GM23338 (cell line): ENCODE data around the gene HES7.

Source experiments
- CREB1 ChIP-seq: fragments of 250-450 bp; sonication (Bioruptor Pico); IDR thresholded peaks from 2 replicates; pipeline ENCODE4 v1.5.0; 2020; ENCODE audit warnings: low read depth, mild to moderate bottlenecking, moderate library complexity
- ETS1 ChIP-seq: IDR thresholded peaks from 2 replicates; pipeline ENCODE4 v1.6.1; 2016; ENCODE audit warnings: antibody characterized with exemption
- EZH2 ChIP-seq: fragments of 200-600 bp; sonication (generic); IDR thresholded peaks from one replicate; pipeline ENCODE4 v1.8.0; 2017; ENCODE audit warnings: antibody characterized with exemption, mild to moderate bottlenecking, low read depth; ENCODE audit not compliant: unreplicated experiment
- EZH2phosphoT487 ChIP-seq: fragments of 200-600 bp; sonication (generic); IDR thresholded peaks from one replicate; pipeline ENCODE4 v1.8.1; 2018; ENCODE audit warnings: antibody characterized with exemption; ENCODE audit not compliant: unreplicated experiment
- JUNB ChIP-seq: IDR thresholded peaks from one replicate; pipeline ENCODE4 v1.6.1; 2016; ENCODE audit warnings: antibody characterized with exemption; ENCODE audit not compliant: unreplicated experiment
- NANOG ChIP-seq: IDR thresholded peaks from 2 replicates; pipeline ENCODE4 v1.6.1; 2016; ENCODE audit warnings: antibody characterized with exemption, borderline replicate concordance
- POLR2AphosphoS5 ChIP-seq: IDR thresholded peaks from 2 replicates; pipeline ENCODE4 v1.6.1; 2016; ENCODE audit warnings: antibody characterized with exemption, low read depth
- STAT1 ChIP-seq: IDR thresholded peaks from one replicate; pipeline ENCODE4 v1.6.1; 2016; ENCODE audit warnings: antibody characterized with exemption; ENCODE audit not compliant: unreplicated experiment
- ZNF114 ChIP-seq: fragments of 250-450 bp; sonication (Bioruptor Pico); IDR thresholded peaks from 2 replicates; pipeline ENCODE4 v1.5.0; 2020; ENCODE audit warnings: mild to moderate bottlenecking, moderate library complexity
- ZNF331 ChIP-seq: fragments of 250-450 bp; sonication (Bioruptor Pico); IDR thresholded peaks from 2 replicates; pipeline ENCODE4 v1.5.0; 2020; ENCODE audit warnings: low read depth, mild to moderate bottlenecking, moderate library complexity
- TF ChIP-seq, protein P1 (sequence below), 2 experiments: fragments of 200-600 bp in 1 of 2; sonication (generic) in 1 of 2; conservative IDR thresholded peaks; 2 replicates each; pipeline versions ENCODE4 v1.5.1 to v1.6.1; 2016 to 2017; ENCODE audit warnings: antibody characterized with exemption in 2 of 2, low read depth in 2 of 2, mild to moderate bottlenecking in 2 of 2, moderate library complexity in 1 of 2
- TF ChIP-seq, protein P2 (sequence below): IDR thresholded peaks from one replicate; pipeline ENCODE4 v1.6.1; 2018; ENCODE audit warnings: antibody characterized with exemption; ENCODE audit not compliant: unreplicated experiment
- TF ChIP-seq, protein P3 (sequence below): fragments of 250-450 bp; sonication (Bioruptor Pico); IDR thresholded peaks from 2 replicates; pipeline ENCODE4 v1.5.0; 2020; ENCODE audit warnings: mild to moderate bottlenecking, moderate library complexity

GRCh38 chr17:8100111-8100510 lies 23.8 kb downstream of the HES7 start:
- TF ChIP-seq, protein P1, sequence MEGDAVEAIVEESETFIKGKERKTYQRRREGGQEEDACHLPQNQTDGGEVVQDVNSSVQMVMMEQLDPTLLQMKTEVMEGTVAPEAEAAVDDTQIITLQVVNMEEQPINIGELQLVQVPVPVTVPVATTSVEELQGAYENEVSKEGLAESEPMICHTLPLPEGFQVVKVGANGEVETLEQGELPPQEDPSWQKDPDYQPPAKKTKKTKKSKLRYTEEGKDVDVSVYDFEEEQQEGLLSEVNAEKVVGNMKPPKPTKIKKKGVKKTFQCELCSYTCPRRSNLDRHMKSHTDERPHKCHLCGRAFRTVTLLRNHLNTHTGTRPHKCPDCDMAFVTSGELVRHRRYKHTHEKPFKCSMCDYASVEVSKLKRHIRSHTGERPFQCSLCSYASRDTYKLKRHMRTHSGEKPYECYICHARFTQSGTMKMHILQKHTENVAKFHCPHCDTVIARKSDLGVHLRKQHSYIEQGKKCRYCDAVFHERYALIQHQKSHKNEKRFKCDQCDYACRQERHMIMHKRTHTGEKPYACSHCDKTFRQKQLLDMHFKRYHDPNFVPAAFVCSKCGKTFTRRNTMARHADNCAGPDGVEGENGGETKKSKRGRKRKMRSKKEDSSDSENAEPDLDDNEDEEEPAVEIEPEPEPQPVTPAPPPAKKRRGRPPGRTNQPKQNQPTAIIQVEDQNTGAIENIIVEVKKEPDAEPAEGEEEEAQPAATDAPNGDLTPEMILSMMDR (conservative IDR thresholded peaks at IDR 0.05; ENCODE audit: low read depth in 2 of 2), result no peak
- no peak for TF ChIP-seq POLR2AphosphoS5
- no peak for TF ChIP-seq EZH2
- TF ChIP-seq EZH2phosphoT487, result no peak
- no peak for TF ChIP-seq ETS1
- TF ChIP-seq ZNF114 (CRISPR knock-in tag), result no peak
- TF ChIP-seq, protein P2, sequence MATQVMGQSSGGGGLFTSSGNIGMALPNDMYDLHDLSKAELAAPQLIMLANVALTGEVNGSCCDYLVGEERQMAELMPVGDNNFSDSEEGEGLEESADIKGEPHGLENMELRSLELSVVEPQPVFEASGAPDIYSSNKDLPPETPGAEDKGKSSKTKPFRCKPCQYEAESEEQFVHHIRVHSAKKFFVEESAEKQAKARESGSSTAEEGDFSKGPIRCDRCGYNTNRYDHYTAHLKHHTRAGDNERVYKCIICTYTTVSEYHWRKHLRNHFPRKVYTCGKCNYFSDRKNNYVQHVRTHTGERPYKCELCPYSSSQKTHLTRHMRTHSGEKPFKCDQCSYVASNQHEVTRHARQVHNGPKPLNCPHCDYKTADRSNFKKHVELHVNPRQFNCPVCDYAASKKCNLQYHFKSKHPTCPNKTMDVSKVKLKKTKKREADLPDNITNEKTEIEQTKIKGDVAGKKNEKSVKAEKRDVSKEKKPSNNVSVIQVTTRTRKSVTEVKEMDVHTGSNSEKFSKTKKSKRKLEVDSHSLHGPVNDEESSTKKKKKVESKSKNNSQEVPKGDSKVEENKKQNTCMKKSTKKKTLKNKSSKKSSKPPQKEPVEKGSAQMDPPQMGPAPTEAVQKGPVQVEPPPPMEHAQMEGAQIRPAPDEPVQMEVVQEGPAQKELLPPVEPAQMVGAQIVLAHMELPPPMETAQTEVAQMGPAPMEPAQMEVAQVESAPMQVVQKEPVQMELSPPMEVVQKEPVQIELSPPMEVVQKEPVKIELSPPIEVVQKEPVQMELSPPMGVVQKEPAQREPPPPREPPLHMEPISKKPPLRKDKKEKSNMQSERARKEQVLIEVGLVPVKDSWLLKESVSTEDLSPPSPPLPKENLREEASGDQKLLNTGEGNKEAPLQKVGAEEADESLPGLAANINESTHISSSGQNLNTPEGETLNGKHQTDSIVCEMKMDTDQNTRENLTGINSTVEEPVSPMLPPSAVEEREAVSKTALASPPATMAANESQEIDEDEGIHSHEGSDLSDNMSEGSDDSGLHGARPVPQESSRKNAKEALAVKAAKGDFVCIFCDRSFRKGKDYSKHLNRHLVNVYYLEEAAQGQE, result no peak
- TF ChIP-seq, protein P3, sequence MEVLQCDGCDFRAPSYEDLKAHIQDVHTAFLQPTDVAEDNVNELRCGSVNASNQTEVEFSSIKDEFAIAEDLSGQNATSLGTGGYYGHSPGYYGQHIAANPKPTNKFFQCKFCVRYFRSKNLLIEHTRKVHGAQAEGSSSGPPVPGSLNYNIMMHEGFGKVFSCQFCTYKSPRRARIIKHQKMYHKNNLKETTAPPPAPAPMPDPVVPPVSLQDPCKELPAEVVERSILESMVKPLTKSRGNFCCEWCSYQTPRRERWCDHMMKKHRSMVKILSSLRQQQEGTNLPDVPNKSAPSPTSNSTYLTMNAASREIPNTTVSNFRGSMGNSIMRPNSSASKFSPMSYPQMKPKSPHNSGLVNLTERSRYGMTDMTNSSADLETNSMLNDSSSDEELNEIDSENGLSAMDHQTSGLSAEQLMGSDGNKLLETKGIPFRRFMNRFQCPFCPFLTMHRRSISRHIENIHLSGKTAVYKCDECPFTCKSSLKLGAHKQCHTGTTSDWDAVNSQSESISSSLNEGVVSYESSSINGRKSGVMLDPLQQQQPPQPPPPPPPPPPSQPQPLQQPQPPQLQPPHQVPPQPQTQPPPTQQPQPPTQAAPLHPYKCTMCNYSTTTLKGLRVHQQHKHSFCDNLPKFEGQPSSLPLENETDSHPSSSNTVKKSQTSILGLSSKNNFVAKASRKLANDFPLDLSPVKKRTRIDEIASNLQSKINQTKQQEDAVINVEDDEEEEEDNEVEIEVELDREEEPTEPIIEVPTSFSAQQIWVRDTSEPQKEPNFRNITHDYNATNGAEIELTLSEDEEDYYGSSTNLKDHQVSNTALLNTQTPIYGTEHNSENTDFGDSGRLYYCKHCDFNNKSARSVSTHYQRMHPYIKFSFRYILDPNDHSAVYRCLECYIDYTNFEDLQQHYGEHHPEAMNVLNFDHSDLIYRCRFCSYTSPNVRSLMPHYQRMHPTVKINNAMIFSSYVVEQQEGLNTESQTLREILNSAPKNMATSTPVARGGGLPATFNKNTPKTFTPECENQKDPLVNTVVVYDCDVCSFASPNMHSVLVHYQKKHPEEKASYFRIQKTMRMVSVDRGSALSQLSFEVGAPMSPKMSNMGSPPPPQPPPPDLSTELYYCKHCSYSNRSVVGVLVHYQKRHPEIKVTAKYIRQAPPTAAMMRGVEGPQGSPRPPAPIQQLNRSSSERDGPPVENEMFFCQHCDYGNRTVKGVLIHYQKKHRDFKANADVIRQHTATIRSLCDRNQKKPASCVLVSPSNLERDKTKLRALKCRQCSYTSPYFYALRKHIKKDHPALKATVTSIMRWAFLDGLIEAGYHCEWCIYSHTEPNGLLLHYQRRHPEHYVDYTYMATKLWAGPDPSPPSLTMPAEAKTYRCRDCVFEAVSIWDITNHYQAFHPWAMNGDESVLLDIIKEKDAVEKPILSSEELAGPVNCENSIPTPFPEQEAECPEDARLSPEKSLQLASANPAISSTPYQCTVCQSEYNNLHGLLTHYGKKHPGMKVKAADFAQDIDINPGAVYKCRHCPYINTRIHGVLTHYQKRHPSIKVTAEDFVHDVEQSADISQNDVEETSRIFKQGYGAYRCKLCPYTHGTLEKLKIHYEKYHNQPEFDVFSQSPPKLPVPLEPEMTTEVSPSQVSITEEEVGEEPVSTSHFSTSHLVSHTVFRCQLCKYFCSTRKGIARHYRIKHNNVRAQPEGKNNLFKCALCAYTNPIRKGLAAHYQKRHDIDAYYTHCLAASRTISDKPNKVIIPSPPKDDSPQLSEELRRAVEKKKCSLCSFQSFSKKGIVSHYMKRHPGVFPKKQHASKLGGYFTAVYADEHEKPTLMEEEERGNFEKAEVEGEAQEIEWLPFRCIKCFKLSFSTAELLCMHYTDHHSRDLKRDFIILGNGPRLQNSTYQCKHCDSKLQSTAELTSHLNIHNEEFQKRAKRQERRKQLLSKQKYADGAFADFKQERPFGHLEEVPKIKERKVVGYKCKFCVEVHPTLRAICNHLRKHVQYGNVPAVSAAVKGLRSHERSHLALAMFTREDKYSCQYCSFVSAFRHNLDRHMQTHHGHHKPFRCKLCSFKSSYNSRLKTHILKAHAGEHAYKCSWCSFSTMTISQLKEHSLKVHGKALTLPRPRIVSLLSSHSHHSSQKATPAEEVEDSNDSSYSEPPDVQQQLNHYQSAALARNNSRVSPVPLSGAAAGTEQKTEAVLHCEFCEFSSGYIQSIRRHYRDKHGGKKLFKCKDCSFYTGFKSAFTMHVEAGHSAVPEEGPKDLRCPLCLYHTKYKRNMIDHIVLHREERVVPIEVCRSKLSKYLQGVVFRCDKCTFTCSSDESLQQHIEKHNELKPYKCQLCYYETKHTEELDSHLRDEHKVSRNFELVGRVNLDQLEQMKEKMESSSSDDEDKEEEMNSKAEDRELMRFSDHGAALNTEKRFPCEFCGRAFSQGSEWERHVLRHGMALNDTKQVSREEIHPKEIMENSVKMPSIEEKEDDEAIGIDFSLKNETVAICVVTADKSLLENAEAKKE (CRISPR knock-in tag), result no peak
- no peak for TF ChIP-seq NANOG
- no peak for TF ChIP-seq CREB1 (CRISPR knock-in tag)
- no peak for TF ChIP-seq JUNB
- no peak for TF ChIP-seq ZNF331 (CRISPR knock-in tag)
- TF ChIP-seq STAT1, result no peak
